GM19455 (cell line): ENCODE data around the gene TAX1BP1.

Experiments used
- ATAC-seq: cut with Tn5 transposase; IDR thresholded peaks from one replicate; pipeline ENCODE4 v1.9.1; 2021; ENCODE audit not compliant: unreplicated experiment

The TAX1BP1 gene

DNA sequence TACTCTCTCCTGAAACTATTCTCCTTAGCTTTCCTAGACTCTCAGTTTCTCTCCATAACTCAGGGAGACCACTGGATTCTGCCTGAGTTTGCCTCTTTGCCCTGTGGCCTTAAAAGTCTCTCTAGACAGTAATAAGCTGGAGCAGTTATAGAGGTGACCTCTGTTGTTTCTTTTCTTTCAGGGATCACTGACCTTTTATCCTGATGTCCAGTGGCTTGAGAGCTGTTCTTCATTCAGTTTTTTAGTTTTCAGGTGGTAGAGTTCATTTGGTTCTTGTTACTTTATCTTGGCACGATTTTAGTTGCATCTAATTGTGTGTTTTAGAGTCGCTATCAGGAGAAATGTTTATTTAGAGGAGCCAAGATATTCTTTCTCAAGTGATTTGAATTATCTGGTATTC, 37.7 kb downstream of the TAX1BP1 start:
- no peak for ATAC-seq

DNA sequence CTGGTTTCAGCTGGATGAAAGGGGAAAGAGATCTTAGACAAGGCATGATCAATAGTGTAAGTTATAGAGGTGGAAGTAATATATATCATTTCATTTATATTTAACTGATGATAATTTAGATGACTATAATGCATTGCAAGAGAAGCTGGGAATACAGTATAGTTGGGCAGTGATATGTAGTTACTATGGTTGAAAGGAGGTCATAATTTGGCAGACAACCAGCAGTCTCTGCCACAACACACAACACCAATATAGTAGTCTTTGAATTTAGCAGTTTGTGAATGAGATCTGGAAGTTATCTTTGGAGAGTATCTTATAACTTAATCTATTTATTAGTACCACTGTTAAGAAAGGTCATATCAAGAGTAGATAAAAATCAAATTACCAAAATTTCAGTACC, 39.9 kb downstream of the TAX1BP1 start:
- ATAC-seq: no peak

DNA sequence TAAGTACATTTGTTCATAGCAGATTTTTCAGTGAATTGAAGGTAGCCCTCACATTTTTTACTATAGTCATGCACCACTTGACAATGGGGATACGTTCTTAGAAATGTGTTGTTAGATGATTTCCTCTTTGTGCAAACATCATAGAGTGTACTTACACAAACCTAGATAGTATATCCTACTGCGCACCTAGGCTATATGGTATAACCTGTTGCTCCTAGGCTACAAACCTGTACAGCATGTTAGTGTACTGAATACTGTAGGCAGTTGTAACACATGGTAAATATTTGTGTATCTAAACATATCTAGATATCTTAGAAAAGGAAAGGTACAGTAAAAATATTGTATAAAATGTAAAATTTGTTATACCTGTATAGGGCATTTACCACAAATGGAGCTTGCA, 41.2 kb downstream of the TAX1BP1 start:
- no peak for ATAC-seq

DNA sequence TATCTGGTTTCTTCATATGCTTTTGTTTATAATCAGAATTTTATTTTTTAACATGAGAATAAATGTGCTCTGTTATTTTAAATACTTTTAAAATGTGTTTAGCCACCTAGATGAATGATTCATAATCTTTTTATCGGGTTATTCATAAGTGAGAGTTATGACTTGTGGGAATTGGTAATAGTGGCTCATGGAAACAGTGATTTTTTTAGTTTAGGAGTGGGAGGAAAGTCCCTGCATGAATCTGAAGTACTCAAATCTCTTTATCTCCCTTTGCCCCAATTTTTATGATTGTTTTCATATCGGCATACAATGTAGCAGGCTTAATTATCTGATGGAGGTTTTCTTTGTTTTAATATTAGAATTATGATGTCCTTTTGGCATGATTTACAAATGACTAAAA, 42.9 kb downstream of the TAX1BP1 start:
- no peak for ATAC-seq

DNA sequence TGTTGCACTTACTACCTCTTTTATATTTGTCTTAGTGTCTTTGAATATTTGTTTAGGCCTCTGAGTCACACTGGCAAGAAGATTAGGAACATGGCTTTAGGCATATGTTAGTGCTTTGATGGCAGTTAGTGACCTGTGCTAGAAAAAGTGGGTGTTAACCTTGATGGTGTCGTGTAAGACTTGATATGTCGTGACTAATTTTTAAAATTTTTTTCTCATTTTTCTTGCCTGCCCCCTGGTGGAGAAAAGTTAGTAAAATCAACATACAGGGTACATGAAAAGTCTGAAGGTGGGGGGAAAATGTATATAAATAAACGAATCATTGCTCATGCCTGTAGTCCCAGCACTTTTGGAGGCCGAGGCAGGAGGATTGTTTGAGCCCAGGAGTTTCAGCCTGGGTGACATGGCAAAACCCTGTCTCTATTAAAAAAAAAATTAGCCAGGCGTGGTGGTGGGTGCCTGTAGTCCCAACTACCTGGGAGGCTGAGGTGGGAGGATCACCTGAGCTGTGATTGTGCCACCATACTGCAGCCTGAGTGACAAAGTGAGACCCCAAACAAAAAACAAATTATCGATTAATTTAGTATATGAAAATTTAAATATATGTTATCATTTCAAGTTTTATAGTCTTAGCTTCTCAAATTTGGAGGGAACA, 44.6 kb downstream of the TAX1BP1 start:
- no peak for ATAC-seq

DNA sequence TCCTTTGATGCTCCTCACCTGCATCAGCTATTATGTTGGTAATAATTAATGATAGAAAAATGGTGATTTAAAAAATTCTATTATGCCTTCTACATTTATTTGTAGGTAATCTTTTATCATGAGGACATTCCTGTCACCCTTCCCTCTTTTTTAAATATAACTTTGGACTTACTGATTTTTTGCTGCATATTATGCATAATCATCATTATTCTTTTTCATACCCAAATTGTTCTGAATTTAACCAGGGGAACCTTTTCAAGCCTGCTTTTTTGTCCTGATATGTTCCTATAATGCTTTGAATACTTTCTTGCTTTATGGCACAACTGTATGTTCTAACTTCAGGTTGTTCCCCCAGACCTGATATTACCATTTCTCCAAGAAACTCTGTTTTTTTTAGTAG, 48.5 kb downstream of the TAX1BP1 start:
- no peak for ATAC-seq

DNA sequence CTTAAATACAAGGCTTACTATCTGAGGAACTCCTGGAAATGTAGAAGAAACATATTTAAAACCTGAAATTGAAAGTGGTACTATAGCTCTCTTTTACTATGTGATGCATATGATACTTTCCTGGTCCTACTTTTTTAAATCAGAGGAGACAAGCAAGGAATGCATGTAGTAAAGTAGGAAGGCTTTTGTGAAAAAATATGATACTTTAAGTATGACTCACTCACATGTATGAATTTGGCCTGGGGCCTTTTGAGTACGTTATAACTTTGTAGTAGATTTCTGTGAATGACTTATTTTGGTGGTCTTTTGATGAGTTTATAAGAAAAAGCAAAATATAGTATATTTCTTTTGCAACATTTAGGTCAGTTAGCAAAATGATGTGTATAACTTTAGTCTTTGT, 53.8 kb downstream of the TAX1BP1 start:
- no peak for ATAC-seq

DNA sequence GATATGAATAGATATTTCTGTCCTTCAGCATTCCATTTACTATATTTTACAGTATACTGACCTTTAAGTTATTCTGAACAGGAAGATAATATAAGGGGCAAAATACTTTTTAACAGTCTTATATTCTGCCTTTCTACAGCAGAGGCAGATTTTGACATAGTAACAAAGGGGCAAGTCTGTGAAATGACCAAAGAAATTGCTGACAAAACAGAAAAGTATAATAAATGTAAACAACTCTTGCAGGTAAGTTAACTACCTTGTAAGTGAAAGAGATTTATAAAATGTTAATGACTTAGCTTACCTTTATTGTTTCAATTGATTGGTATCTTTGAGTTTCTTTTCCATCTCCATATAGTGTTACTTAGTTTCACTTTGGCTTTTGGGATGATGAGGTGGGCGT, 56.0 kb downstream of the TAX1BP1 start:
- ATAC-seq: no peak

DNA sequence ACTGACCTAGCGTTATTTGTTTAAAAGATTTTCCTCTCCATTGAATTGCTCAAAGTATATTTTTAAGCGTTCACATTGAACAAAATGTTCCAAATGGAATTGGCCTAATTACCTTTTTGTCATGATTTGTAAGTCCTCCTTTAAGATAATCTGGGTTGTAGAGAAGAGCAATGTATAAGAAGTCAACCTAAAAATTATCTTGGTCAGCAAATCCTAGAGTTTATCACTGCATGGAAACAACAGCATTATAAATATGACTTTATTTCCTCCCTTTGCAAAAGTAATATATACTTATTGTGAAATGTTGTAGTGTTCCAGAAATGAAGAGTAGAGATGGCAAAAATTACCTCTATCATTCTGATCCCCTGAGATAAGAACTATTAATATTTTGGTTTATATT, 59.2 kb downstream of the TAX1BP1 start:
- no peak for ATAC-seq

DNA sequence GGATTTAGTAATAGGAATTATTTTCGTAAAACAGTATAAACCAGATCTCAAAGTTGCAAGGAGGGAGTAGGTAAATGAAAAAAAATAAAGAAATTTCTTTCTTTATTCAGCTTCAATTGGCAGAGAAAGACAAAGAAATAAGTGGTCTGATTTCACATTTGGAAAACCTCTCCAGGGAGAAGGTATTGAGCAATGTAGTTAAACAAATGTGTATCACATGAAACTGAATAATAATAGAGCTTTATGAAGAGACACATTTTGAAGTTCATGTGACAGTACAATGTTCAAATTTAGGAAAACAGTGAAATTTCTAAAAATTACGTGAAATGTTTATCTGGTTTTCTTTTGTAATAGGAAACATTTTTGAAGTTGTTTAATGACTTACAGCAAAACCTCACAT, 63.0 kb downstream of the TAX1BP1 start:
- ATAC-seq: no peak

DNA sequence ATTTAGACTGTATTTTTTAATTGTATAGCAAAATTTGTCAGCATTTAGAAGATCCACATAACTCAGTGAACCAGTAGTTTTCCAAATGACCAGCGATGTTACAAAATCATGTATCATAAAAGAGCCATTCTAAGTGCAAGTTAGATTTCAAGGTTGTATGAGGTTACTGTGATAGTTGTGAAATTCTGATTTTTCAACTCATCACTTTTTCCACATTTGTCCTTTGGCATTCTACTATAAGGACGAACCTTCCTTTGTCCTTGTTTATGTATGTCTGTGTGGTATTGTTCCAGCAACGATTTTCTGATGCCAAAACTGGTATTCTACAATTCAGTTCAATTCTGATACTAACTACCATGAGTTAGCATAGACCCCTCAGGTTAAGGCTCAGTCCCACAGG, 64.2 kb downstream of the TAX1BP1 start:
- ATAC-seq: no peak

DNA sequence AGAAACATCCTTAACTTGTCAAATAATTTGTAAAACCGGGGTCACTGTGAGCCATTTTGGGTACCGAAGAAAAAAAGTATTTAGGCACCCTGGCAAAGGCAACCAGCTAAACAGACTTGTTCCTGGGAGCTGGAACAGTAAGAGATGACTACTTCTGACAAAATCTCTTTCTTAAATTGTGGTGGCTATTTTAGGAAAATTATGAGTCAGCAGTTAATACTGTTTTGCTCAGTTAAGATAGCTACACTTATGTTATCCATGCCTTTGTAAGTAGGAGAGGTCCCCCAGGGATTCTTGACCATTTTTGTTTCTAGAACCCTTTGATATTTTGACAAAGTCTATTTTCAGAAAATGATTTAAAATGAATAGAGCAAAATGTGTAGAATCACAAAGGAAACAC, 68.7 kb downstream of the TAX1BP1 start:
- ATAC-seq: no peak

DNA sequence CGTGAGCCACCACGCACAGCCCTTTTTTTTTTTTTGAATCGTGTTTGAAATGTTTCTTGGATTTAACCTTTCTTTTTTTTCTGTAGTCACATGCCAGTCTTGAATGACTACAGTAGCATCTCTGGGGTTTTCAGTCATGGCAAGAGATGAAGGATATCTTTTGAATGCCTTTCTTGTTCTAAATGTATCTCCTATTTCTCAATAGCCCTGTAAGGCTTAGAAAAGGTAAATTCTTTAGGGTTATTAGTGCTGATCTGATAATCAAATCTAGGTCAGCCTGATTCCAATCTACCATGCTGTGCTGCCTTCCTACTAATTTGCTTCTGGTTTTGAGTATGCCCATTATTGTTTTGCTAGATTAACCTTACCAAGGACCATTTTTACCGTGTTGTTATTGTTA, 70.2 kb downstream of the TAX1BP1 start:
- no peak for ATAC-seq

DNA sequence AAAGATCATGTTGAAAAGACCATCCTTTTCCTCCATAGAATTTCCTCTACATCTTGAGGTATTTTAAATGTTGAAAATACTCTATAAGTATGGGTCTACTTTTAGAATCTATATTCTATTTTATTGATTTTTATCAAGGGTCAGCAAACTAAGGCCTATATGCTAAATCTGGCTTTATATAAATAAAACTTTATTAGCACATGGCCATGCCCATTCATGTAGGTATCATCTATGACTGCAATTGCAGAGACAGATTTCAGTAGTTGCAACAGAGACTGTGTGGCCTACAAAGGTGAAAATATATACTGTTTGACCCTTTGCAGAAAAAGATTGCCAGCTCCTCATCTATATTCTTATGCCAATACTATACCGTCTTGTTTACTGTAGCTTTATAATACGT, 72.7 kb downstream of the TAX1BP1 start:
- no peak for ATAC-seq

DNA sequence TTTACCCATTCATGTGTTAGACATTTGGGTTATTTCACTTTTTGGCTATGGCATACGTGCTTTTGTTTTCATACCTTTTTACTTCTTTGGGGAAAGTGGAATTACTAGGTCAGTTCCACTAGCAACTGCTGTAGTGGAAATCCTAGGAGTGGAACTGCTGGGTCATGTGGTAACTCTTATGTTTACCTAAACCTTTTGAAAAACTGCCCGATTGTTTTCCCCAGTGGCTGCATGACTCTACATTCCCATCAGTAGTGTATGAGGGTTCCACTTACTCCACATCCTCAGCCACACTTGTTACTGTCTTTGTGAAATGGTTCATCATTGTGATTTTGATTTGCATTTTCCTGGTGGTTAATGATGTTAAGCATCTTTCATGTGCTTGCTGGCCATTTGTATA, 82.3 kb downstream of the TAX1BP1 start:
- ATAC-seq: no peak

DNA sequence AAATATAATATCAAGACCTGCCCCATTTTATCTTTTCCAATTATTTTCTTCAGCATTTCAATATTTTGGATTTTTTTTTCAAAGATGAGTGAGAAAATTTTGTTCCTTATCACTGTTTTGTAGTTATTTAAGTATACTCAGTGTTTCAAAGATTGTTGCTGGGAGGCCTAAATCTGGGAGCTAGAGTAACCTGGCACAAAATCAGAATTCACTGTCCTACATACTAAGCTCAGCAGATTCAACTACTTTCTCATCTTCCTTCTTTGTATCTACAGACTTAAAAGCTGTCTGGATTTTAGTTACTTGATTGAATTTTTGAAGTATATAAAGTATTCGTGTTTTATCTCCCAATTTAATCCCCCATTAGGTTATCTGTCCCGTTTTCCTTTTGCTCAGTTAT, 85.9 kb downstream of the TAX1BP1 start:
- no peak for ATAC-seq

DNA sequence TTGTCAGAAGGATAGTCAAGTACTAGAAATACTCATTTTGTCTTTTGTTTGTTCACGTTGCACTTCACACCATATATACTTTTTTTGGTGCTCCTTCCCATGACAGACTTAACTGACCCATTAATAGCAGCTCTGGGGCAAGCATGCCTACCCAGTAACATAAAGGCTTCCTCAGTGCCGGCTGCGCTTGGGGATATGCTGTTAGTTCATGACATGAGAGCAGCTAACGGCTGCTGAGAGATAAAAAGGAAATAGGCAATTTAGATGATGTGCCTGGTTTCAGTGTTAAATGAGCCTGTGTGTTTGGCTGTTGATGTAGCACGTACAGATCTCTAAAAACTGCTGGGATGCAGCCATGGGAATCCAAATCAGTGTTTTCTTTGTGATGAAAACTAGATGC, 86.4 kb downstream of the TAX1BP1 start:
- ATAC-seq: no peak

DNA sequence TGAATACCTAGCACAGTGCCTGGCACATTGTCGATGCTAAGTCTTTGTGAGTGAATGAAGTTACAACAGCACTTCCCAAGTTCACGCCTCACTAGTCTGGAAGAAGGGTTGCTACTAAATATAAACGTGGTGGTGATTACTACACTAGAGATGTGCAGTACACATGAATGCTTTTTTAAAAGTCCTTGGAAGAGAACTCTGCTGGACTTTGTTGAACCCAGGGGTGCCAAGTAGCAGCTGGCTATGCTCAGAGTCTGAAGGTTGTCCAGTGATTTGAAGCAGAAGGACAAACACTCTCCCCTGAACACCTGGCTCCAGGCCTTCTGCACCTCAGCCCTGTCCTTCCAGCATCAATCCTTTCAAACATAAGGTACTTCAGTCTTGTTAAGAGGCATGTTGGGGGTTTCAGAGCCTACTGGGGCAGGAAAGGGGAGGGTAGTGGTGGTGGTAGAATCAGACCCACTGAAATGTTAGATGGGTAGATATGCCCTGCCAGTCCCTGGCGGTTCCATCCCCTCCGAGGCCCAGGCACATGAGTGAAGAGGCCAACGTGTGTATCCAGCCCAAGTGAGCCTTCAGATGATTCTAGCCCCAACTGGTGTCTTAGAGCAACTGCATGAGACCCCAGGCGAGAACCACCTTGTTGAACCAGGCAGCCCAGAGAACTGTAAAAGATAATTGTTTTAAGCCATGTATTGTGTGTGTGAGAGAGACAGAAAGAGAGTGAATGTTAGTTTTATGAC, 94.4 kb downstream of the TAX1BP1 start:
- no peak for ATAC-seq

DNA sequence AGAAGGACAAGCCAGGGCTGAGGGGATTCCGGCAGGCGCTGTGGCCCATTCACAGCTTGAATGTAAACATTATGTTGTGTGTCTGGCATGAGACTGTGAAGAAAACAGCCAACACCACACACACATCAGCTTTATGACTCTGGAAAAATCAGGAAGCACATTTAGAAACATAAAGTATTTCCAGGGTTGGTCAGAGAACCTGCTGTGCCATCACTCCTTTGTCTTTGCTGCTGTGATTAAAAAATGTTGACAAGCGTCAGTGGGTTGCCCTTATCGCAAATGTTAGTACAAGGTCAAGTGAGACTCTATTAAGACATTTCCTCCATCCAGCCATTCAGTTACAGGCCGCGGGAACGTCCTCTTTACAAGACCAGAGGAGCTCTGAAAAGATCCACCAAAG, 95.4 kb downstream of the TAX1BP1 start:
- ATAC-seq: no peak

DNA sequence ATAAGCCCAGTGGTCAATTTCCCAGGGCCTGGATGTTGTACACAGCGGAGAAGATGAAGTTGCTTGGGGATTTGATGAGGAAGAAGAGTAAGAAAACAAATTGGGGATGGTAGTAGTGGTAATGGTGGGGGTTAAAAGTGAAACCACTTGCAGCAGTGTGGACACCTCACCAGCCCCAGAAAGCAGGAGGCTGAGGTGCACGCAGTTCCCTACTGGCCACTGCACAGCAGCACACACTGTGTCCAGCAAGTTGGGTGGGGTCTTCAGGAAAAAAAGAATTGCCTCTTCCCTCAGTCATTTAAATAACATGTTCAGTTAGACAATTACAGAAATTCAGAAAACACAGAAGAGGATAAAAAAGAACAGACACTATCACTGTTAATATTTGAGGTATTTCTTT, 96.6 kb downstream of the TAX1BP1 start:
- no peak for ATAC-seq

DNA sequence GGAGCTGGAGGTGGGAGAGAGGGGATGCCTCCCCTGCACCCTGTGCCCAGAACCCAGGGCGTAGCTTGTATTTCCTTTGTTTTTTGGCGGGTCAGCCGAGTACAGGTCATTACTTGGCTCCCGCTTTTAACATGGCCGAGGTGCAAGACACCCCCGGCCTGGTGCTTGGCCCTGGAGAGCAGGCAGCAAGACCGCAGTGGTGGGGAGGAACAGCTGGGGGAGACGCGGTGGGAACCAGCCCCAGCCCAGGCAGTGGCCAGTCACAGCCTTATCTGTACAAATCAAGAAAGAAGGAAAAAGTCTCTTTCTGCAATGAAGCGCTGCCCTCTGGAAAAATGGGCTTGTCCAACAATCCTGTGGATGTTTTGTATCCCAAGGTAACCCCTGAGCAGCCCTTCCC, 99.1 kb downstream of the TAX1BP1 start:
- ATAC-seq: no peak

DNA sequence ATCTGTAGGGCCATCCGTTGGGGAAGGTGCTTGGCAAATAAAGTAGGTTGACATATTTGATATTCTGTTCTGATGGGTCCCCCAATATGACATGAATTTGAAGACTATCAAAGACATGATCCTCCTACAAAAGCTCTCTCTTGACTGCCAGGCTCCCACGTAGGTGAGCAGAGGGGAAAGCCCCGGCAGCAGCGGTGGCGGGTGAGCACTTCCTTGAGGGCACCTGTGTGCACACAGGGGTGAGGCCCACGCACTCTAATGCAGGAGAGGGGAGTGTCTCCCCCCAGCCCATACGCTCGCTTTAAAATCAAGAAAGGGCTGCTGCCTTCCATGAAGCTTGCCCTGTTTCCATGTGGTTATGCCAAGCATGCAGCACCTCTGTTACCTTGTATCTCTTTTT, 100.4 kb downstream of the TAX1BP1 start:
- no peak for ATAC-seq

DNA sequence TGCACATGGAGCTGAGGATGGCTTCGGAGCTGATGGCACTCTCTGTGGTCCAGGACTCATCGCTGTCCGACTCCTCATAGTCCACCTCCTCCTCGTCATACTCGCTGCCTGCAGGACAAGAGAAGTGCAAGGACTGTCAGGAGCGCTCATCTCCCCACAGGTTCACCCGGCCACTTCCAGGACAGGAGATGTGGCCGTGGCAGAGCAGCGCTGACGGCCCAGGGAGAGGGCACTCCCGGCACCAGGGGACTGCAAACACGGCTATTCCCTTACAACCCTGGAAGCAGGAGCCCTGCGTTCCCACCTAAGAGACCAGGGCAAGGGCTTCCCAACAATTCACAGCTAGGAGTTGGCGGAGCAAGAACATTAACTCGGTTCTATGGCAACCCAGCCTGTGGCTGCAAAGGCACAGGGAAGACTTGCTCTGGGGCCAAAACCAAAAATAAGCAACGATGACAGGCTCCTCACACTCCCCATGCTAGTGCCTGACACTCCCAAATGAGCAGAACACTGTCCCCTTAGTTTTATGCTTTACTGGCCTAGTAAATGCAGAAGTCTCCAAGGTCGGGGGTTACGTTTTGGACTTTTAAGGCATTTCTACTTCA, 100.9 kb downstream of the TAX1BP1 start:
- no peak for ATAC-seq
